SK-N-SH treated with all-trans-retinoic acid at 6 μM for 48 hours (cell line): Measurements from ENCODE around the gene OSBPL7.

Experiments used
- ATAC-seq: fragments of 200-7000 bp; cut with Tn5 transposase; 3 replicates; pipeline ENCODE4 v1.9.1; 2020; ENCODE audit warnings: mild to moderate bottlenecking, moderate library complexity
- ARNTL ChIP-seq: fragments of 450-650 bp; formaldehyde crosslinking; IDR thresholded peaks from 2 replicates; pipeline ENCODE4 v1.5.0; 2020; ENCODE audit warnings: low read depth, mild to moderate bottlenecking, moderate library complexity, borderline replicate concordance
- BACH2 ChIP-seq: fragments of 250-450 bp; sonication (Bioruptor Pico); IDR thresholded peaks from 2 replicates; pipeline ENCODE4 v1.9.0; 2021; ENCODE audit warnings: mild to moderate bottlenecking, borderline replicate concordance
- CSDC2 ChIP-seq: fragments of 250-450 bp; sonication (Bioruptor Pico); IDR thresholded peaks from 2 replicates; pipeline ENCODE4 v1.5.0; 2020; ENCODE audit warnings: mild to moderate bottlenecking, moderate library complexity
- ESRRG ChIP-seq: fragments of 250-450 bp; sonication (Bioruptor Pico); IDR thresholded peaks from 2 replicates; pipeline ENCODE4 v1.6.1; 2021; ENCODE audit warnings: mild to moderate bottlenecking
- GLIS3 ChIP-seq: fragments of 250-450 bp; sonication (Bioruptor Pico); IDR thresholded peaks from 2 replicates; pipeline ENCODE4 v1.5.0; 2020; ENCODE audit warnings: mild to moderate bottlenecking, moderate library complexity
- ISL1 ChIP-seq: fragments of 250-450 bp; sonication (Bioruptor Pico); IDR thresholded peaks from 2 replicates; pipeline ENCODE4 v2.1.2; 2022; ENCODE audit warnings: mild to moderate bottlenecking, moderate library complexity
- OSR1 ChIP-seq: fragments of 250-450 bp; sonication (Bioruptor Pico); IDR thresholded peaks from 2 replicates; pipeline ENCODE4 v1.8.0; 2022; ENCODE audit warnings: moderate library complexity, mild to moderate bottlenecking, inconsistent platforms
- POU6F1 ChIP-seq: fragments of 250-450 bp; sonication (Bioruptor Pico); IDR thresholded peaks from 2 replicates; pipeline ENCODE4 v1.8.0; 2021; ENCODE audit warnings: low read depth, mild to moderate bottlenecking, moderate library complexity, borderline replicate concordance
- PPARA ChIP-seq: fragments of 250-450 bp; sonication (Bioruptor Pico); IDR thresholded peaks from 2 replicates; pipeline ENCODE4 v1.5.0; 2020; ENCODE audit warnings: mild to moderate bottlenecking, borderline replicate concordance
- SNAI2 ChIP-seq: fragments of 250-450 bp; sonication (Bioruptor Pico); IDR thresholded peaks from 2 replicates; pipeline ENCODE4 v1.5.0; 2020; ENCODE audit warnings: mild to moderate bottlenecking, moderate library complexity
- TCF4 ChIP-seq: fragments of 250-450 bp; sonication (Bioruptor Pico); IDR thresholded peaks from 2 replicates; pipeline ENCODE4 v1.8.0; 2021; ENCODE audit warnings: mild to moderate bottlenecking, moderate library complexity, borderline replicate concordance
- TOX ChIP-seq: fragments of 250-450 bp; sonication (Bioruptor Pico); IDR thresholded peaks from 2 replicates; pipeline ENCODE4 v1.8.0; 2021; ENCODE audit warnings: mild to moderate bottlenecking, moderate library complexity, borderline replicate concordance
- ZC3H10 ChIP-seq: fragments of 250-450 bp; sonication (Bioruptor Pico); IDR thresholded peaks from 2 replicates; pipeline ENCODE4 v1.5.1; 2021; ENCODE audit warnings: mild to moderate bottlenecking, moderate library complexity
- ZFP3 ChIP-seq: fragments of 250-450 bp; sonication (Bioruptor Pico); IDR thresholded peaks from 2 replicates; pipeline ENCODE4 v1.5.0; 2020; ENCODE audit warnings: mild to moderate bottlenecking, moderate library complexity
- ZFP30 ChIP-seq: fragments of 450-650 bp; formaldehyde crosslinking; IDR thresholded peaks from 2 replicates; pipeline ENCODE4 v1.5.0; 2022; ENCODE audit warnings: mild to moderate bottlenecking, moderate library complexity
- ZNF565 ChIP-seq: fragments of 450-650 bp; formaldehyde crosslinking; conservative IDR thresholded peaks from 2 replicates; pipeline ENCODE4 v1.5.0; 2020; ENCODE audit warnings: low read depth, mild to moderate bottlenecking, moderate library complexity
- ZNF70 ChIP-seq: fragments of 450-650 bp; formaldehyde crosslinking; IDR thresholded peaks from 2 replicates; pipeline ENCODE4 v1.5.0; 2020; ENCODE audit warnings: mild to moderate bottlenecking, moderate library complexity
- TF ChIP-seq, protein P1 (sequence below): fragments of 250-450 bp; sonication (Bioruptor Pico); IDR thresholded peaks from 2 replicates; pipeline ENCODE4 v1.5.0; 2020; ENCODE audit warnings: mild to moderate bottlenecking, moderate library complexity
- TF ChIP-seq, protein P2 (sequence below): fragments of 250-450 bp; sonication (Bioruptor Pico); IDR thresholded peaks from 2 replicates; pipeline ENCODE4 v1.5.1; 2021; ENCODE audit warnings: mild to moderate bottlenecking, moderate library complexity
- TF ChIP-seq, protein P3 (sequence below): fragments of 250-450 bp; sonication (Bioruptor Pico); IDR thresholded peaks from 2 replicates; pipeline ENCODE4 v1.8.0; 2020; ENCODE audit warnings: mild to moderate bottlenecking, moderate library complexity, borderline replicate concordance

The OSBPL7 gene

GRCh38 chr17:47797797-47798196 lies 23.8 kb downstream of the OSBPL7 start (continued):
- TF ChIP-seq SNAI2 (no peak), ARNTL (no peak), TOX (CRISPR knock-in tag) (no peak), POU6F1 (CRISPR knock-in tag) (no peak)
- TF ChIP-seq, protein P1, sequence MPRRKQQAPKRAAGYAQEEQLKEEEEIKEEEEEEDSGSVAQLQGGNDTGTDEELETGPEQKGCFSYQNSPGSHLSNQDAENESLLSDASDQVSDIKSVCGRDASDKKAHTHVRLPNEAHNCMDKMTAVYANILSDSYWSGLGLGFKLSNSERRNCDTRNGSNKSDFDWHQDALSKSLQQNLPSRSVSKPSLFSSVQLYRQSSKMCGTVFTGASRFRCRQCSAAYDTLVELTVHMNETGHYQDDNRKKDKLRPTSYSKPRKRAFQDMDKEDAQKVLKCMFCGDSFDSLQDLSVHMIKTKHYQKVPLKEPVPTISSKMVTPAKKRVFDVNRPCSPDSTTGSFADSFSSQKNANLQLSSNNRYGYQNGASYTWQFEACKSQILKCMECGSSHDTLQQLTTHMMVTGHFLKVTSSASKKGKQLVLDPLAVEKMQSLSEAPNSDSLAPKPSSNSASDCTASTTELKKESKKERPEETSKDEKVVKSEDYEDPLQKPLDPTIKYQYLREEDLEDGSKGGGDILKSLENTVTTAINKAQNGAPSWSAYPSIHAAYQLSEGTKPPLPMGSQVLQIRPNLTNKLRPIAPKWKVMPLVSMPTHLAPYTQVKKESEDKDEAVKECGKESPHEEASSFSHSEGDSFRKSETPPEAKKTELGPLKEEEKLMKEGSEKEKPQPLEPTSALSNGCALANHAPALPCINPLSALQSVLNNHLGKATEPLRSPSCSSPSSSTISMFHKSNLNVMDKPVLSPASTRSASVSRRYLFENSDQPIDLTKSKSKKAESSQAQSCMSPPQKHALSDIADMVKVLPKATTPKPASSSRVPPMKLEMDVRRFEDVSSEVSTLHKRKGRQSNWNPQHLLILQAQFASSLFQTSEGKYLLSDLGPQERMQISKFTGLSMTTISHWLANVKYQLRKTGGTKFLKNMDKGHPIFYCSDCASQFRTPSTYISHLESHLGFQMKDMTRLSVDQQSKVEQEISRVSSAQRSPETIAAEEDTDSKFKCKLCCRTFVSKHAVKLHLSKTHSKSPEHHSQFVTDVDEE (CRISPR knock-in tag), result no peak

DNA sequence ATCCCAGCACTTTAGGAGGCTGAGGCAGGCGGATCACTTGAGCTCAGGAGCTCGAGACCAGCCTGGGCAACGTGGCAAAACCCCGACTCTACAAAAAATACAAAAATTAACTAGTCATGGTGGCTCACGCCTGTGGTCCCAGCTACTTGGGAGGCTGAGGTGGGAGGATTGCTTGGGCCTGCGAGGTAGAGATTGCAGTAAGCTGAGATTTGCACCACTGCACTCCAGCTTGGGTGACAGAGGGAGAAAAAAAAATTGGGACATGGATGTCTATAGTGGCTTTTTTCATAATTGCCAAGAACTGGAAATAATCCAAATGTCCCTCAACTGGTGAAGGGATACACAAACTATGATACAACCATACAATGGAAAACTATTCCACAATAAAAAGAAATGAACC lies 28.6 kb downstream of the OSBPL7 start:
- no peak for ATAC-seq
- TF ChIP-seq ZFP30 (CRISPR knock-in tag) (no peak), ZC3H10 (no peak), ISL1 (CRISPR knock-in tag) (no peak), TOX (CRISPR knock-in tag) (no peak), BACH2 (CRISPR knock-in tag) (no peak), TCF4 (CRISPR knock-in tag) (no peak), ZNF70 (CRISPR knock-in tag) (no peak), ARNTL (no peak), PPARA (no peak), ESRRG (CRISPR knock-in tag) (no peak), SNAI2 (no peak)
- TF ChIP-seq, protein P2, sequence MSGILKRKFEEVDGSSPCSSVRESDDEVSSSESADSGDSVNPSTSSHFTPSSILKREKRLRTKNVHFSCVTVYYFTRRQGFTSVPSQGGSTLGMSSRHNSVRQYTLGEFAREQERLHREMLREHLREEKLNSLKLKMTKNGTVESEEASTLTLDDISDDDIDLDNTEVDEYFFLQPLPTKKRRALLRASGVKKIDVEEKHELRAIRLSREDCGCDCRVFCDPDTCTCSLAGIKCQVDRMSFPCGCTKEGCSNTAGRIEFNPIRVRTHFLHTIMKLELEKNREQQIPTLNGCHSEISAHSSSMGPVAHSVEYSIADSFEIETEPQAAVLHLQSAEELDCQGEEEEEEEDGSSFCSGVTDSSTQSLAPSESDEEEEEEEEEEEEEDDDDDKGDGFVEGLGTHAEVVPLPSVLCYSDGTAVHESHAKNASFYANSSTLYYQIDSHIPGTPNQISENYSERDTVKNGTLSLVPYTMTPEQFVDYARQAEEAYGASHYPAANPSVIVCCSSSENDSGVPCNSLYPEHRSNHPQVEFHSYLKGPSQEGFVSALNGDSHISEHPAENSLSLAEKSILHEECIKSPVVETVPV (CRISPR knock-in tag), result no peak
- TF ChIP-seq, protein P1 (CRISPR knock-in tag), result no peak
- TF ChIP-seq, all 23 proteins: peak for 0

DNA sequence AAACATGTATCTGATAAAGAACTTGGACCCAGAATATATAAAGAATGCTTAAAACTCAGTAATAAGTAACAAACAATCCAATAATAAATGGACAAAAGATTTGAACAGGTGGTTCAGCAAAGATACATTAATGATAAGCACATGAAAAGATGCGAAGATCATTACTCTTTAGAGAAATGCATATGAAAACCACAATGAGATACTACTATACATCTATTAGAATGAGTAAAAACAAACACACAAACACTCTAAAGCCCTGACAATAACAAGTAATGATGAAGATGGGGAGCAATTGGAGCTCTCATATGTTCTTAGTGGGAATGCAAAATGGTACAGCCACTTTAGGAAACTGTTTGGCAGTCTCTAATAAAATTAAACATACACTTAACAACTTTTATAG lies 29.1 kb downstream of the OSBPL7 start:
- ATAC-seq, result no peak
- TF ChIP-seq OSR1 (CRISPR knock-in tag) (no peak), GLIS3 (CRISPR knock-in tag) (no peak)

DNA sequence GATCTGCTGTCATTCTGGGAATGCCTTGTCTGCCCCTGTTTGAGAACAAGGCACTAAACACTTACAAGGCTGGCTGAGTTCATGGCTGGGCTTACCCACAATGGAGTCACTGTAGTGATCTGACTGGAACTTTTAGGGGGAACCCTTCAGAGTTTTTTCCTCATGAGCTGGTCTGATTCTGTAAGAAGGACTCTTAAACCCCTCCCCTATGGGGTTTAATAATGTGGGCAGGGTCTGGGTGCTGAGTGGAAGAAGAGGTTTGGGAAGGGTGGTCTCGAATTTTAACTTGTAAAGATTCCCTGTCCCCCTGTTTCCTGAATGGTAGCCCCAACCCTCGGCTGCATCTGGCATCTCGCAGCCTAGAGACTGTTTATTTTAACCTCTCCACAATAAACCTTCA lies 30.6 kb downstream of the OSBPL7 start:
- ATAC-seq, result no peak
- TF ChIP-seq POU6F1 (CRISPR knock-in tag), result no peak
- TF ChIP-seq BACH2 (CRISPR knock-in tag), result no peak
- no peak for TF ChIP-seq ZFP30 (CRISPR knock-in tag)
- no peak for TF ChIP-seq TCF4 (CRISPR knock-in tag)
- TF ChIP-seq ZFP3, result no peak
- TF ChIP-seq ZNF565 (CRISPR knock-in tag), result no peak
- TF ChIP-seq GLIS3 (CRISPR knock-in tag), result no peak
- no peak for TF ChIP-seq ARNTL
- TF ChIP-seq, protein P1 (CRISPR knock-in tag), result no peak
- no peak for TF ChIP-seq ISL1 (CRISPR knock-in tag)
- TF ChIP-seq, protein P3, sequence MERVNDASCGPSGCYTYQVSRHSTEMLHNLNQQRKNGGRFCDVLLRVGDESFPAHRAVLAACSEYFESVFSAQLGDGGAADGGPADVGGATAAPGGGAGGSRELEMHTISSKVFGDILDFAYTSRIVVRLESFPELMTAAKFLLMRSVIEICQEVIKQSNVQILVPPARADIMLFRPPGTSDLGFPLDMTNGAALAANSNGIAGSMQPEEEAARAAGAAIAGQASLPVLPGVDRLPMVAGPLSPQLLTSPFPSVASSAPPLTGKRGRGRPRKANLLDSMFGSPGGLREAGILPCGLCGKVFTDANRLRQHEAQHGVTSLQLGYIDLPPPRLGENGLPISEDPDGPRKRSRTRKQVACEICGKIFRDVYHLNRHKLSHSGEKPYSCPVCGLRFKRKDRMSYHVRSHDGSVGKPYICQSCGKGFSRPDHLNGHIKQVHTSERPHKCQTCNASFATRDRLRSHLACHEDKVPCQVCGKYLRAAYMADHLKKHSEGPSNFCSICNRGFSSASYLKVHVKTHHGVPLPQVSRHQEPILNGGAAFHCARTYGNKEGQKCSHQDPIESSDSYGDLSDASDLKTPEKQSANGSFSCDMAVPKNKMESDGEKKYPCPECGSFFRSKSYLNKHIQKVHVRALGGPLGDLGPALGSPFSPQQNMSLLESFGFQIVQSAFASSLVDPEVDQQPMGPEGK (CRISPR knock-in tag), result no peak
- no peak for TF ChIP-seq CSDC2 (CRISPR knock-in tag)
- TF ChIP-seq ZNF70 (CRISPR knock-in tag), result no peak
- TF ChIP-seq ZC3H10, result no peak
- TF ChIP-seq TOX (CRISPR knock-in tag), result no peak
- no peak for TF ChIP-seq OSR1 (CRISPR knock-in tag)
